GM23338 (cell line): ENCODE results near the gene TFPT. TPM values are rescaled to one million over a fixed set of nuclear protein-coding genes. Genes with fewer than 3 reads are reported as not detected.

Experiments
- ATAC-seq: fragments of 200-7000 bp; cut with Tn5 transposase; 3 replicates; pipeline ENCODE4 v1.9.1; 2020
- DNase-seq: peaks from one replicate; pipeline ENCODE4 v3.0.0-alpha.2; 2015; ENCODE audit warnings: low spot score
- H2AFZ ChIP-seq: fragments of 200-600 bp; sonication (generic); 2 replicates; pipeline ENCODE4 v1.8.0; 2016; ENCODE audit warnings: antibody characterized with exemption, mild to moderate bottlenecking, moderate library complexity
- H3F3A ChIP-seq: fragments of 200-600 bp; sonication (generic); replicated peaks from 2 replicates; pipeline ENCODE4 v1.8.0; 2017; ENCODE audit warnings: antibody characterized with exemption, mixed run types, low read depth
- H3K27ac ChIP-seq: fragments of 200-600 bp; sonication (generic); 2 replicates; pipeline ENCODE4 v1.6.1; 2016; ENCODE audit warnings: low read depth
- H3K27me3 ChIP-seq: fragments of 200-600 bp; sonication (generic); 2 replicates; pipeline ENCODE4 v1.8.0; 2016; ENCODE audit warnings: mild to moderate bottlenecking, mixed run types, moderate library complexity; ENCODE audit not compliant: insufficient read depth
- H3K36me3 ChIP-seq: fragments of 200-600 bp; sonication (generic); 2 replicates; pipeline ENCODE4 v1.8.0; 2016; ENCODE audit warnings: mild to moderate bottlenecking; ENCODE audit not compliant: insufficient read depth
- H3K4me1 ChIP-seq: fragments of 200-600 bp; sonication (generic); 2 replicates; pipeline ENCODE4 v1.8.0; 2016; ENCODE audit warnings: mild to moderate bottlenecking, moderate library complexity; ENCODE audit not compliant: insufficient read depth
- H3K4me2 ChIP-seq: fragments of 200-600 bp; sonication (generic); 2 replicates; pipeline ENCODE4 v1.7.1; 2017; ENCODE audit warnings: mixed run types
- H3K4me3 ChIP-seq: fragments of 200-600 bp; sonication (generic); 2 replicates; pipeline ENCODE4 v1.6.1; 2016; ENCODE audit warnings: mixed run types
- H3K79me2 ChIP-seq: fragments of 200-600 bp; sonication (generic); replicated peaks from 2 replicates; pipeline ENCODE4 v1.8.0; 2017; ENCODE audit warnings: mild to moderate bottlenecking; ENCODE audit not compliant: insufficient read depth
- H3K9me2 ChIP-seq: fragments of 200-600 bp; sonication (generic); 2 replicates; pipeline ENCODE4 v1.8.0; 2017; ENCODE audit not compliant: insufficient read depth
- H4K20me1 ChIP-seq: fragments of 200-600 bp; sonication (generic); replicated peaks from 2 replicates; pipeline ENCODE4 v1.8.0; 2017; ENCODE audit warnings: mild to moderate bottlenecking; ENCODE audit not compliant: insufficient read depth
- H3K27ac Mint-ChIP-seq: 2 replicates; pipeline ENCODE4 v1.8.0; 2020; ENCODE audit warnings: inconsistent platforms, mild to moderate bottlenecking, moderate library complexity, mixed read lengths
- H3K27me3 Mint-ChIP-seq: 3 replicates; pipeline ENCODE4 v1.8.0; 2022; ENCODE audit warnings: low read depth, mild to moderate bottlenecking, moderate library complexity, mixed read lengths, inconsistent platforms; ENCODE audit not compliant: insufficient read depth, poor library complexity
- H3K36me3 Mint-ChIP-seq: 3 replicates; pipeline ENCODE4 v1.8.0; 2021; ENCODE audit warnings: low read depth, mild to moderate bottlenecking, inconsistent platforms, moderate library complexity, mixed read lengths
- H3K4me1 Mint-ChIP-seq: 3 replicates; pipeline ENCODE4 v1.8.0; 2020; ENCODE audit warnings: mild to moderate bottlenecking, inconsistent platforms, mixed read lengths
- H3K4me3 Mint-ChIP-seq: 3 replicates; pipeline ENCODE4 v1.8.0; 2021; ENCODE audit warnings: moderate library complexity, mild to moderate bottlenecking, inconsistent platforms, mixed read lengths
- H3K9me3 Mint-ChIP-seq: 3 replicates; pipeline ENCODE4 v1.8.0; 2020; ENCODE audit warnings: moderate library complexity, mild to moderate bottlenecking, inconsistent platforms, mixed read lengths
- CREB1 ChIP-seq: fragments of 250-450 bp; sonication (Bioruptor Pico); IDR thresholded peaks from 2 replicates; pipeline ENCODE4 v1.5.0; 2020; ENCODE audit warnings: low read depth, mild to moderate bottlenecking, moderate library complexity
- CTCF ChIP-seq, 2 experiments: fragments of 200-600 bp in 1 of 2; sonication (generic) in 1 of 2; conservative IDR thresholded peaks; 2 replicates each; pipeline versions ENCODE4 v1.5.1 to v1.6.1; 2016 to 2017; ENCODE audit warnings: antibody characterized with exemption in 2 of 2, low read depth in 2 of 2, mild to moderate bottlenecking in 2 of 2, moderate library complexity in 1 of 2
- ETS1 ChIP-seq: IDR thresholded peaks from 2 replicates; pipeline ENCODE4 v1.6.1; 2016; ENCODE audit warnings: antibody characterized with exemption
- JUNB ChIP-seq: IDR thresholded peaks from one replicate; pipeline ENCODE4 v1.6.1; 2016; ENCODE audit warnings: antibody characterized with exemption; ENCODE audit not compliant: unreplicated experiment
- NANOG ChIP-seq: IDR thresholded peaks from 2 replicates; pipeline ENCODE4 v1.6.1; 2016; ENCODE audit warnings: antibody characterized with exemption, borderline replicate concordance
- POLR2AphosphoS5 ChIP-seq: IDR thresholded peaks from 2 replicates; pipeline ENCODE4 v1.6.1; 2016; ENCODE audit warnings: antibody characterized with exemption, low read depth
- STAT1 ChIP-seq: IDR thresholded peaks from one replicate; pipeline ENCODE4 v1.6.1; 2016; ENCODE audit warnings: antibody characterized with exemption; ENCODE audit not compliant: unreplicated experiment
- ZNF462 ChIP-seq: fragments of 250-450 bp; sonication (Bioruptor Pico); IDR thresholded peaks from 2 replicates; pipeline ENCODE4 v1.5.0; 2020; ENCODE audit warnings: mild to moderate bottlenecking, moderate library complexity
- polyA plus RNA-seq: library from polyadenylated mRNA; unstranded; fragments of >200 nt; fragmentation: Nextera tagmentation; extraction: Ambion mirVana; gene quantifications from 2 replicates; pipeline ENCODE4 v1.2.1, GENCODE V29; 2016
- total RNA-seq: library from RNA; depleted of rRNA; stranded (reverse); fragments of >200 nt; shearing (Covaris generic); gene quantifications from 2 replicates; pipeline ENCODE4 v1.2.3, GENCODE V29; 2014
- TF ChIP-seq, protein P1 (sequence below): IDR thresholded peaks from one replicate; pipeline ENCODE4 v1.6.1; 2018; ENCODE audit warnings: antibody characterized with exemption; ENCODE audit not compliant: unreplicated experiment

Gene TFPT
- total and polyA plus RNA-seq, 2 experiments from 2014 or later, result 12.0 to 18.3 TPM

DNA sequence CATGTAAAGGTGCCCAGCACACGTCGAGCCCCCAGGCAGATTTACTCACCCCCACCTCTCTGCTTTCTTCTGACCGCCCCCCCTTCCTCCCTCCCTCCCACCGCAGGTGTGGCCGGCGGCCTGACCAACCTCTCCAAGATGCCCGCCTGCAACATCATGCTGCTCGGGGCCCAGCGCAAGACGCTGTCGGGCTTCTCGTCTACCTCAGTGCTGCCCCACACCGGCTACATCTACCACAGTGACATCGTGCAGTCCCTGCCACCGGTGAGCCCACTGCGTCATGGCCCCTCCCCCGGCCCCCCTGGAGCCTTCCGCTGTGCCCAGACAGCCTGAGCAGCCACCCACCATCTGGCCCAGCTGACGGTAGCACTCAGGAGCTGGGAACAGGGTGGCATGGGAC is 8.9 kb upstream of the TFPT start:
- no peaks in the 10 kb centered on the region for H3K79me2 ChIP-seq
- Mint-ChIP-seq H3K4me1 (no peaks in the 10 kb centered on the region), H3K27me3 (peaks cover 15% of the 10 kb centered on the region), H3K27ac (no peak overlapping the region), H3K9me3 (no peaks in the 10 kb centered on the region), H3K36me3 (peaks cover 68% of the 10 kb centered on the region), H3K4me3 (no peak overlapping the region)
- H2AFZ ChIP-seq, result no peak overlapping the region
- no peak overlapping the region for H3K4me2 ChIP-seq
- H3K27ac ChIP-seq, result no peak overlapping the region
- TF ChIP-seq STAT1, result no peak
- TF ChIP-seq NANOG, result no peak
- TF ChIP-seq ZNF462 (CRISPR knock-in tag), result no peak
- no peak for ATAC-seq
- H3K4me3 ChIP-seq, result no peak overlapping the region
- no peaks in the 10 kb centered on the region; the same call in 1 of the 2 replicates for H4K20me1 ChIP-seq
- H3K4me1 ChIP-seq, result no peaks in the 10 kb centered on the region
- no peaks in the 10 kb centered on the region for H3K27me3 ChIP-seq
- H3K9me2 ChIP-seq, result no peaks in the 10 kb centered on the region
- DNase-seq, result no peak
- 0 out of 2 replicates have a peak, but pooled peaks cover 2% of the 10 kb centered on the region for H3F3A ChIP-seq
- peaks cover 7% of the 10 kb centered on the region; the same call in 1 of the 2 replicates for H3K36me3 ChIP-seq

- no peak for ATAC-seq
- Histone ChIP-seq H3K4me3 (no peak overlapping the region), H3K79me2 (no peaks in the 10 kb centered on the region), H3K9me2 (no peaks in the 10 kb centered on the region), H3K4me1 (no peaks in the 10 kb centered on the region), H2AFZ (no peak overlapping the region), H3F3A (0 out of 2 replicates have a peak, but pooled peaks cover 2% of the 10 kb centered on the region), H3K36me3 (peaks cover 10% of the 10 kb centered on the region; the same call in 1 of the 2 replicates), H3K27ac (no peak overlapping the region), H3K27me3 (no peaks in the 10 kb centered on the region), H4K20me1 (no peaks in the 10 kb centered on the region; the same call in 1 of the 2 replicates), H3K4me2 (no peak overlapping the region)
- peaks cover 68% of the 10 kb centered on the region for H3K36me3 Mint-ChIP-seq
- peaks cover 14% of the 10 kb centered on the region for H3K27me3 Mint-ChIP-seq
- no peaks in the 10 kb centered on the region for H3K4me1 Mint-ChIP-seq
- no peak overlapping the region for H3K4me3 Mint-ChIP-seq
- DNase-seq, result no peak
- H3K27ac Mint-ChIP-seq, result no peak overlapping the region
- no peaks in the 10 kb centered on the region for H3K9me3 Mint-ChIP-seq
- no peak for TF ChIP-seq CREB1
- no peak for TF ChIP-seq NANOG
- TF ChIP-seq CTCF (conservative IDR thresholded peaks at IDR 0.05; ENCODE audit: low read depth in 2 of 2), result no peak
- TF ChIP-seq, protein P1, sequence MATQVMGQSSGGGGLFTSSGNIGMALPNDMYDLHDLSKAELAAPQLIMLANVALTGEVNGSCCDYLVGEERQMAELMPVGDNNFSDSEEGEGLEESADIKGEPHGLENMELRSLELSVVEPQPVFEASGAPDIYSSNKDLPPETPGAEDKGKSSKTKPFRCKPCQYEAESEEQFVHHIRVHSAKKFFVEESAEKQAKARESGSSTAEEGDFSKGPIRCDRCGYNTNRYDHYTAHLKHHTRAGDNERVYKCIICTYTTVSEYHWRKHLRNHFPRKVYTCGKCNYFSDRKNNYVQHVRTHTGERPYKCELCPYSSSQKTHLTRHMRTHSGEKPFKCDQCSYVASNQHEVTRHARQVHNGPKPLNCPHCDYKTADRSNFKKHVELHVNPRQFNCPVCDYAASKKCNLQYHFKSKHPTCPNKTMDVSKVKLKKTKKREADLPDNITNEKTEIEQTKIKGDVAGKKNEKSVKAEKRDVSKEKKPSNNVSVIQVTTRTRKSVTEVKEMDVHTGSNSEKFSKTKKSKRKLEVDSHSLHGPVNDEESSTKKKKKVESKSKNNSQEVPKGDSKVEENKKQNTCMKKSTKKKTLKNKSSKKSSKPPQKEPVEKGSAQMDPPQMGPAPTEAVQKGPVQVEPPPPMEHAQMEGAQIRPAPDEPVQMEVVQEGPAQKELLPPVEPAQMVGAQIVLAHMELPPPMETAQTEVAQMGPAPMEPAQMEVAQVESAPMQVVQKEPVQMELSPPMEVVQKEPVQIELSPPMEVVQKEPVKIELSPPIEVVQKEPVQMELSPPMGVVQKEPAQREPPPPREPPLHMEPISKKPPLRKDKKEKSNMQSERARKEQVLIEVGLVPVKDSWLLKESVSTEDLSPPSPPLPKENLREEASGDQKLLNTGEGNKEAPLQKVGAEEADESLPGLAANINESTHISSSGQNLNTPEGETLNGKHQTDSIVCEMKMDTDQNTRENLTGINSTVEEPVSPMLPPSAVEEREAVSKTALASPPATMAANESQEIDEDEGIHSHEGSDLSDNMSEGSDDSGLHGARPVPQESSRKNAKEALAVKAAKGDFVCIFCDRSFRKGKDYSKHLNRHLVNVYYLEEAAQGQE, result no peak
- TF ChIP-seq POLR2AphosphoS5, result no peak
- no peak for TF ChIP-seq ETS1
- TF ChIP-seq JUNB, result no peak
These were observed 8.2 kb upstream of the TFPT start for GRCh38 chr19:54123682-54124081.
